Ramos (cell line): ENCODE measurements around the gene COL4A2.

Experiments used
- in situ Hi-C: fragments of 300-500 bp; cut with MboI; formaldehyde crosslinking; loops from one replicate; pipeline ENCODE4 v1.14.3; 2022; ENCODE audit warnings: low sequenced_read_pairs; ENCODE audit not compliant: unreplicated experiment

COL4A2 gene

DNA sequence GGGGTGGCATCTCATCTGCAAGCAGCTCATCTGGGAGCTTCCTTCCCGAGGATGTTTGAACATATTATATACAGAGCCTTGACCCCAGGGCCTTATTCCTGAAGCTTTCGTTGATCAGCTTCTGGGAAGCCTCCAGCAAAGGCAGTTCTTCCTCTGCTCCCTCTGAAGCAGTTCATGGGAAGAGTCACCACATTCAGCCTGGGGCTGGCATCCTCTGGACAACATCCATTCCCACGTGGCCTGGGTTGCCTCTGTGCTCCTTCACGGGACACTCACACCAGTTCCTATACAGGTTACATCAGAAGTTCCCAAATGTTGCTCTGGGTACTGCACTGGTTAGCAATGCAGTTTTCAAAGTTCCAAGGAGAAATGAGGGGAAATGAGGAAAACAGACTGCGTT is 29.6 kb downstream of the COL4A2 start:
- in situ Hi-C loops, result no loop called here

DNA sequence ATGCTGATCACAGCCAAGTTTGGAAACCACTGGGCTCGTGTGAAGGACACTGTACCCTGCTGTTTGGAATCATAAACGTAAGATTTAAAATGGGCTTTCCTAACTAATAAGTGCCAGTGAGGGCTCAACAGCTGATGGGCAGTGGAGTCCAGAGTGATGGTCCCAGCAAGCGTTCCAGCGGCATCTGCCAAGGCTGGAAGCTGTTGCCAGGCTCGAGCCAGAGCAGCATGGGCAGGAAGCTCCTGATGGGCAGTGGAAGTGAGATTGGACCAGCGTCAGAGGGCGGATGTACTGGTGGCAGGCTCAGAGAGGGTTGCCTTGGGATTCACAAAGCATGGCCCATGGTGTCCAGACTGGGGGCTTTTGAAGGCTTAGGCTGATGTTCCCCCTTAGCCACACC is 30.2 kb downstream of the COL4A2 start:
- in situ Hi-C loops, result no loop called here

DNA sequence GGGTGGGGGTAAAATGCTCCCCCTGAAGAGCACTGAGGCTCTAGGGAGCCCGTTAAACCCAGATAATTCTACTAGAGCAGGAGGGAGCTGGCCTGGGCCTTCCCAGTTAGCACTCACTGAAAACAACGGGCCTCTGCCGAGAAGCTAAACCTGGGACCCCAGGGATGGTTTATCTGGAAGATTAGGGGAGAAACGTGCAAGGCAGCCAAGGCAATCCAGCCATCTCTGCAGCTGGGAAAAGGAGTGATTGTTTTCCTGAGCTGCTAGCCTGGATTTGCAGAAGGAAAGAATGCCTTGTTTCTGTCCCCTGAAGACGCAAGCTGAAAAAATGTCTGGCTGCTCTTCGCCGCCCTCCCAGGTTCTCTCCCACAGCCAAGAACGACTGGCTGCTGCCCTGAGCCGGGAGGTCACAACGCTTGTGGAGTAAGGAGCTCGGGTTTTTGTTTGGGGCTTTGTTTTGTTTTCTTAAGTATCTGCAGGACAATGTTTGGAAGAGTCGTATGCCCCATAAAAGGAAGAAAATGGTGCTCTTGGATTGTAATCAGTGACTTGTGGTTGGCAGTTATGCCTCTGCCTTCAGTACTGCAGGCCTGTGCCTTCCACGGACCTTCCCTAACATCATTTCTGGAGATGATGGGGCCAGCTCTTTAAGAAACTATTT is 31.5 kb downstream of the COL4A2 start:
- in situ Hi-C loops, result no loop called here

DNA sequence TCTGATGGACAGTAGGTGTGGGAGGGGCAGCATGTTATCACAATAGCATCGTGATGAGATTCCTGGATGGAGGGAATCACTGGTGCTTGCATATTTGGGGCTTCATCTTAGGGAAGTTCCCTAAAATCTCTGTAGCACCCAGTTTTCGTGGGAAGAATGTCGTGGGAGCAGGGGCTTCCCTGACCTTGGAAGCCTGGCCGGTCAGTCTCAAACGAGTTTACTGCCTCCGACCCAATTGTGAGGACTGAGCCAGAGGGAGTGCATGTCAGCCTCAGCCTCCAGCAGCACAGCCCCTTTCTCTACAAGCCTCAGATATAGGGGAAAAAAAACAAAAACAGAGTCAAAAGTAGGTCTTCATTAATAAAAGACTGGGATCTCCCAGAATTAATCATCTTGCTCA is 32.2 kb downstream of the COL4A2 start:
- in situ Hi-C loops, result no loop called here

DNA sequence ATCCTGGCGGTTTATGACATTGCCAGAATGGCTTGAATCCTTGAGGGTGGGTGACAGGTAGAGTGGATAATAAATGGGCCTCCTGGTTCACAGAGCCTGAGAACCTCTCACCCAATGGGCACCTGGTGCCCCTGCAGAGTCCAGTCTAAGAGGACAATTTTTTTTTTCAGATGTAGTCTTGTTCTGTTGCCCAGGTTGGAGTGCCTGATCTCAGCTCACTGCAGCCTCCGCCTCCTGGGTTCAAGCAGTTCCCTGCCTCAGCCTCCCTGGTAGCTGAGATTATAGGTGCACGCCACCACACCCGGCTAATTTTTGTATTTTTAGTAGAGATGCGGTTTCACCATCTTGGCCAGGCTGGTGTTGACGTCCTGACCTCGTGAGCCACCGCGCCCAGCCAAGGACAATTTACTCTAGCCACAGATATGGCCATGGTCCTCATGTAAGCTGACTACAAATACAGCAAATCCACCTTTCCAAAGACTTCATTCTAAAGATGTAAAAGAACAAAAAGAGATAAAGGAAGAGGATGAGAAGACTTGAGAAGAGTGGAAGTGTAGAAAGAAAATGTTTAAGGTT is 33.0 kb downstream of the COL4A2 start:
- in situ Hi-C loops, result no loop called here

DNA sequence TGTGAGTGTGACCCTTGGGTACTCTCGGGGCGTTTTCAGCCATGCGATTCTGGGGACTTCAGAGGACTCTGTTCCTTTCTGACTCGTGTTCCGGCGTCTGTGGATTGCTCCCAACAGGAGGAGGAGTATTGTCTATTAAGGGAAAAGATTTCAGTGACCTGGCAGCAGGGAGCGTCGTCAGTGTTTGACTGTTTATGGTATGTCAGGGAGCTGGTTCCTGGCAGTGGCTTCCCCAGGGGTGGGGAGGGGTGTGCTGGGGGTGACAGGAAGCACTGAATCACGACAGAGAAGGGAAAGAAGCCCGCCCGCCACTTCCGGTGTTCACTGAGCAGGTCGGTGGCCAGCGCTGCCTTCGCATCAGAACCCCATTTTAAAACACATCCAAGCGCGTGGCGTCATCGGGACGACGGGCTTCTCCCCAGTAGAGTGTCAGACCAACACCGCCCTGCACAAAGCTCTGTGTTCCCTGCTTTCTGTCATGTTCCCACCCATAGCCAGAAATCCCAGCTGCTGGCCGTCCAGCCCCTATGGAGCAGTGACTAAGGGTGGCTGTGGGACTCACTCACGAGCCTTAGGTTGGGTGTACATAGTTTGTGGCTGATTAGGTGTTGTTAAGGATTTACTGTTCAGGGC is 33.8 kb downstream of the COL4A2 start:
- in situ Hi-C loops, result no loop called here

DNA sequence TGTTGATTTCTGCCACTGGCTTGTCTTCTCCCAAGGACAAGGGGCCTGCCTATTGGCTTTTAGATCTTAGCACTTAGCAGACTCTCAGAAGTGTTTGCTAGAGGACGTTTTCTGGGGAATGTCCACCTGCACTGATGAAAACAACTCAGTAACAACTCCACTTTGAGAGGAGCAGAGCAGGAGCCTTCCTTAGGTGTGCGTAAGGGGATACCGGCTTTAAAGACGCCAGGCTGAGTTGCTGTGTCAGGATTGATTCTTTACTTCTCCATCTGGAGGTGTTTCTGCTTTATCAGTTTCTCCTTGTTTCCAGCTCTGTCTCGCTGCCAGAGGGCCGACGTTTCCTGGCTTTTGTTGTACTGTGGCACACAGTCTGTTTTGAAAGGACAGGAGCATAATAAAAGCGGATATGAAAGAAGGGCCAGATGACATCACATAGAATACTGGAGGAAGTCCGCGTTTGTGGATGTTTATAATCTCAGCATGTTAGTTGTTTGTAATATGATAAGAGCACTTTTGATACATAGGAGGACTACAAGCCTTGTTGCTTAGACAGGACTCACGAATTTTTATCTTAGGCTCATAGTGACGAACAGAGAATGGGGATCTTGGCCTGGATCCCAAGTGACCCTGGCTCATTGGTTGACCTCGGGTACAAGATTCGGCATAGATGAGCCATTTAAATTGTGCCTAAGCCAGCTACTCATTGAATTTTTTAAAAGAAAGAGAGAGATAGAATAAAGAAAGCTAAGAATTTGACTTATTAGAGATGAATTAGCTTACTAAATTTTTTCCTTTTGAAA is 34.6 kb downstream of the COL4A2 start:
- in situ Hi-C loops, result no loop called here

DNA sequence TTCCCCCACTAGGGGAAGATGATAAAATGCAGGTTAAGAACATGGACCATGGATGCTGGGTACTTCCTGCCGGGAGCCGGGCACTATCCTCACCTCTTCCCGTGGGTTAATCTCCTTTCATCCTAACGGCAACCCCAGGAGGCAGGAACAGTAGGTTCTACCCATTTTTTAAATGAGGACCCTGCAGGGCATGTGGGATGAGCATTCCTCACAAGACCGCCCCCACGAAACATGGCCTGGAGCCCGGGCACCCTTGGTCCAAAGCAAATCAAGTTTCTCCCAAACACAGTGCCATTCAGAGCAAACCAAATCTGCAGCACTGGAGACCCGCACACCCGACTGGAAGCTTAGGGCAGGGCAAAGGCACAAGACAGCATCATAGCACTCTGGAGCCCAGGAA is 35.4 kb downstream of the COL4A2 start:
- in situ Hi-C loops, result no loop called here

DNA sequence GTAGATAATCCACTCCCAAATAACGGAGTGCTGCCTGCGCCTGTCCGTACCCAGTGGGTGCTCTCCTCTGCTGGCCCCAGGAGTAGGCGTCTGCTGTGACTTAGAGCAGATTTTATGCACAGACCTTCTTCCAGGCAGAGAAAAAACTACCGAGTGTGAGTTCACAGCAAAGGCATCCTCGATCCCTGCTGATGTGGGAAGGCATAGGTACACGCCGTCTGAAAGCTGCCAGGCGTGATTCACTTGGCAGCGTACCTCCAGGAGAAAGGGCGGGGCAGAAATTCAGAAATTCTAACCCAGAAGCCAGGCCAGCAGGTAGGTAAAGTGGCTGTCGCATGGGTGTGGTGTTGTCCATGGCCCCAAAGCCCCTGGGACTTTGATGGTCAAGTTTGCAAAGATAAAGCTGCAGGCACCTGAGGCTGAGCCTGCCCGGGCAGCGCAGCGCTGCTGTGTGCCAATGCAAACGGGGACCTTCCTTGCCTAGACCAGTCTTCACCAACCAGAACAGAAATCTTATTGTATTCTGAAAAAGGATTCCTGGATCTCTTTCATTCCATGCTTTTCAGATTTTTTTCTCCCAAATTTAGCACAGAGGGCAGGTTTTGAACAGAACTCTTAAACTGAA is 36.3 kb downstream of the COL4A2 start:
- in situ Hi-C loops, result no loop called here

DNA sequence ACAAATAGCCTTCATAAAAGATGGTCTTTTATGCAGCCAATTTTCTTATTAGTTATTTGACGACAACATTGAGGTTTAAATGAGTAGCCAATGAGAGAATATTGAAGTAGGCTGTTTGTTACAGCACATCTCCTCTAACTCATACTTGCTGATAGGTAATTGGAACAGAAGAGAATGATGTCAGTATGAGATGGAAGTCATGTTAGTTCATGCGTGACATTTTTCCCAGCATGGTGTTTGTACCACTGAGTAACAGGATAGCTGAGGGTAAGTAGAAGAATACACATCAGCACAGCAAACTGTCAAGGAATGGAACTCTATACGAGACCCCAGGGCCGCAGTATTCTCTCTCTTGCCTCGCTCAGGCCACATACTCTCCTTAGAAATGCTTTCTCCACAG is 37.2 kb downstream of the COL4A2 start:
- in situ Hi-C loops, result no loop called here

DNA sequence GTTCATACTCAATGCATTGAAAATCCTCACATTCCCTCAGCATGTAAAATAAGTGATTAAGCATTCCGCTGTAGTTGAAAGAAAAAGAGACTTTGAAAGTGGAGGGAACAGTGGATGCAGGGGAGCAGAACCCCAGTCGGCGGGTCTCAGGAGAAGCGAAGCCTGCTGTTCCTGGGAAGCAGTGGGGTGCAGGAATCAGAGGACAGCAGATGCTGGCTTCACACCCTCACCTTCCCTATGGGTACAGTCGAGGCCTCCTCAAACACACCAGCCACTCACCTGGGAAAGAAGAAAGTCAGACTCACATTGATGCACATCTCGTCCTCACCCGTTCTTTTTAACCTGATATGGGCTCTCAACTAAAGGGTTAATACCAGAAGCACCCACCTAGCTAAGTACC is 38.2 kb downstream of the COL4A2 start:
- in situ Hi-C loops, result no loop called here

DNA sequence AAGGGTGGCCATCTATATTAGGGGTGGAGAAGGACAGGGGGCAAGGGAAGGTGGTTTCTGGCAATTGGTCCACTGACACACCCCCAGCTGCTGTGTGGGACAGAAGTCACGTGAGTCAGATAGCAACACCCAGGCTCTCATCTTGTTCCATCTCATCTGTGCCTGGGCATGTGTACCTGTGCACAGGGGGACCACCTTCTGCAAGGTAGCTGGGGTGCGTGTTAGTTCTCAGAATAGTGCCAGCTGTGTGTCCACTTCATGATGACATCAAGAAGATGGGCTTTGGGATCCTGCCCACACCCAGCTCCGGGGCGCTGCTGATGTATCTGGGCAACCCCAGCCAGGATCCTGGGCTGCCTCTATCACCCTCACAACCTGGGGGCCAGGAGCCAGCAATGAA is 38.6 kb downstream of the COL4A2 start:
- in situ Hi-C loops, result no loop called here

DNA sequence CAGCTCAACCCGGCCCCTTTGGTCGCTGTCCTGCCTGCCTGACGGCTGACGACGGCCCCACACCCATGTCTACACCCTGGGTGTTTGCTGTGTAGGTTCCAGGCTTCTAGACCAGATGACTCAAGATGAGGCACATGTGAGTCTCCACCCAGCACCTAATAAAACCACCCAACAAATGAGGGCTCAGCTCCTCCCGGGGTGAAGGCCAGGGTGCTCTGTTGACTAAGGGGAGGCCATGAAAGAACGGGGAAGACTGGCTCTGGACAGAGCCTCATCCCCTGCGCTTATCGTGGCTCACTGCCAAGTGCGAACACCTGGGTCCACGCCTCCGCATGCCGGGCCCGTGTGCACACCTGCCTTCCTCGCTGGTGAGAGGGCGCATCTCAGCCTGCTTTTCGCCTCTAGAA is 39.6 kb downstream of the COL4A2 start:
- in situ Hi-C loops, result no loop called here

DNA sequence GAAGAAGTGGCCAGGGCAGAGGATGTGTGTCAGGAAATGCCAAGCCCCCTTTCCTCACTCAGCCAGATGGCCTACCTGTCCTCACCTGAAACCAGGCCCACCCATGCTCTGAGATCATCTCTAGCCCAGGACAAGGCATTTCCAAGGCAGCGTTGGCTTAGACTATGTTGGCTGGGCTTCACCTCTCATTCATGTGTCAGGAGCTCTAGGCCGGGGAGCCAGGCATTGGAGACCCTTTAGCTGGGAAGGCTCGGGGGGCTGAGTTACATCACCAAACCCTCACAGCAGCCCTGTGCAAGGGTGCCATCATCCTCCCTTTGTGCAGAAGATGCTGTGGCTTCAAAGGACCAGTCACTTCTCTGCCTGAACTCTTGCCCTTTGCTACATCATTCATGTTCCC is 40.0 kb downstream of the COL4A2 start:
- in situ Hi-C loops, result no loop called here

DNA sequence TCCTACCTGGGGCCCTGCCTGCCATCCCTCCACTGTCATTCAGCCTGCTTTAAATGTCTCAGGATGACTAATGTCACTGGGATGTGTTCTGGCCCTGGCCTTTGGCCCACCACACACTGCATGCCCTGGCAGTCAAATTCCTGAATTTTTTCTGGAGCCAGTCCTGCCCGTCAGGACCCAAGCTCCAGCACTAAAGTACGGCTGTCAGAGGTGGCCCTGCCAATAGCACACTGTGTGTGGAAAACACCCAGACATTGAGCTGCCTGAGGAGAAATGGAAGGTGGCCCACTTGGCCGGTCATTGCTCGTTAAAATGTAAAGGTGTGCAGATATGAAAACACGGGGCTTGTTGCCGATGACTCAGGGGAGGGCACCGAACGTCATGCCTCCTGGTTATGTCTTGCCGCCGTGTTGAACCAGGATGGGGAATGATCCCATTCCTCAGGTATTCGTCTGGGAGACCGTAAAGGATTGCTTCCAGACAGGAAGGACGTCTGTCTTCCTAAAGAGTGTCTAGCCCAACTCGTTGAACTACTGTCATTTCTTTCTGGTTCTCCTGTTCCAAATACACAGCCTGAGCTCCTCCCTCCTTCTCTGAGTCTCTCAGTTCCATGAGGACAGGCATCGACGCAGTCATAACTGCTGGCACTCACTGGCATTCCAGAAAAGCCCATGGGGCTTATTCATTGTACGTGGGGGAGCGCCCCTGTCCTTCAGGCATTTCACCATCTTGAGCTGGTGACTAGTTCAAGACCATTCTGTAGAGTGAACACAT is 40.6 kb downstream of the COL4A2 start:
- in situ Hi-C loops, result no loop called here

DNA sequence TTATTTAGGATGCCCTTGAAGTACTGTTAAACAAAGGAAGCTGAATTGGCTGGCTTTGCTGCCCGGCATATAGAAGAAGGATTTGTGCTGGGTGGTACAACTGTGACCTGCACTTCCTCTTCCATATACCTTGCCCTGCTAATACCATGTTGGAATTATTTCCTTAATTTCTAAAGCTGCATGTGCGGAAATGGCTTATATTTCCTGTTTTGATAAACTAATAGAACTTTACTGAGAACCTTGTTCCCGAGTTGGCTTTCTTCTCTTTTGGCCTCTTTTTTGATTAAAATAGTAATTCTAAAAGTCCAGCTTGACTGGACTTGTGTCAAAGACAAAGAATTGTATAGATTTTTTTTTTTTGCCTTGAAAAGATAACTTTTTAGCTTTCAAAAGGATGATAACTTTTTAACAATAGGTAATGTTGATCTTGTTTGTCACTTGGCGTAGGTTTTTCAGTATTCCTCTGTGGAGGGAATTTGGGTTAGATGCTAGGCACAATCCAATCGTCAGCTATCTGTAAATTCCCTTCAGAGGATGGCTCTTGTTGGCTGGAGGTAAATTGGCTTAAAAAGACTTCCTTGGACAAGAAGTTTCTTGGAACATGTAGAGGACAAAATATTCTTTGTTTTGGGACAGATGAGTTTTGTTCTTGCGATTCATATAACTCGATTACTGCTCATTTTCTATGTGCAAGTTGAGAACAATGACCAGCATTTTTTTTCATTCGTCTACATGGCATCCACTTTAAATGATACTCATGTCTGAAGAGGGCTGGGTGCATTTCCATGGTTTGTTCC is 41.4 kb downstream of the COL4A2 start:
- in situ Hi-C loops, result no loop called here

DNA sequence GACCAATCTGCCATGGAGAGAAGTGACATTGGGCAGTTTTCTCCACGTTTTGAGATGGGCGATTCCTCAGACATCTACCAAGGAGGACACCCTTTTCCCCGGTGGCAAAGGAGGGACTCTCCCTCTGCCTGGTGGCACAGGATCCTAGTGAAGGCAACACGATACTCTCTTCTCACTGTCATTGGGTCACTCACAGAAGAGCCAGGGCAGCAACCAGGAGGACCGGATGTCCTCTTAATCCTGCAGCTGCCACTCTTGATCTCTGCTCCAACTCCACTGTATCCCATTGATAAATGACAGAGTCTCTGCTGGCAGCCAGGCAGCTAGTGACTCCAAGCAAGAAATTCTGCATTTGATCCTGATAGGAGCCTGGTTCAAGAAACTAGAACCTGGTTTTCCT is 42.2 kb downstream of the COL4A2 start:
- in situ Hi-C loops, result no loop called here

DNA sequence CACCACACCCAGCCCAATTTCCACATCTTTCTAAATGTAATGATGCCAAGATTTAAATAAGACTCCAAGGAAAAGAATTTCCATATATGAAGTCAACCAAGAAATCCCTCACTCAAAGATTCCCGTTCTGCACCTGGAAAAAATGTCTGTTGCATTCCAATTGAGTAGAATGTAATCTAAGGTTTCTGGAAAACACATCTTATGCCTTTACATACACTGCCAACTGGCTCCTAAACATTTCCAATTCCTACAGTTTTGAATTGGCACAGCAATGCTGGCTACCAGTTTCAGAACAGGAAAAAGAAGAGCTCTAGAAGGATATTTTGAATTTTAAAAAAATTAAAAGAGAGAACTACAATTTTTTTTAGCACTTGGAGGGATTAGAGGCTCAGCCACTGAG is 43.0 kb downstream of the COL4A2 start:
- in situ Hi-C loops, result no loop called here

DNA sequence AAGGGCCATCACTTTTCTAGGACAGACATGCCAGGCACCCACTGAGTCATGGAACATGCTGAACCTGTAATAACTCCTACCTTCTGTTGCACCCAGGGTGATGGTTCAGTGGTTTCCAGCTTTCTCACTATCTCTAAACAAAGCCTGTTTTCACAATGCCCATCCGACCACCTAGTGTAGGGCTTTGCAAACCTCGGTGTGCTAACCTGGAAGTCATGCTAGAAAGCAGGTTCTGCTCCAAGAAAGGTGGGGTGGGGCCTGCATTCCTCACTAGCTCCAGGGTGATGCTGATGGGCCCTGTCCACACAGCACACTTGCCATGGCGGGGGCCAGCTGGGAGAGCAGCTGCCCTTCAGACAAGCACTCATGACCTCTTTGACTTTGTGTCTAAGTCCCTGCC is 43.4 kb downstream of the COL4A2 start:
- in situ Hi-C loops, result no loop called here
